MM.1S (cell line): Measurements from ENCODE around the gene TRAF3.

Experiments
- DNase-seq: peaks from one replicate; pipeline ENCODE4 v3.0.0-alpha.2; 2015
- H2AFZ ChIP-seq: fragments of 300-600 bp; sonication (generic); 2 replicates; pipeline ENCODE4 v1.6.0; 2016; ENCODE audit warnings: antibody characterized with exemption, low read length
- H3F3A ChIP-seq: fragments of 300-600 bp; sonication (generic); 2 replicates; pipeline ENCODE4 v1.6.1; 2016; ENCODE audit warnings: mild to moderate bottlenecking, antibody characterized with exemption, low read length, moderate library complexity, mixed read lengths; ENCODE audit not compliant: insufficient read depth
- H3K27ac ChIP-seq: fragments of 300-600 bp; sonication (generic); 2 replicates; pipeline ENCODE4 v1.5.1; 2016; ENCODE audit warnings: mild to moderate bottlenecking, low read length
- H3K27me3 ChIP-seq: fragments of 300-600 bp; sonication (generic); replicated peaks from 2 replicates; pipeline ENCODE4 v1.6.0; 2016; ENCODE audit warnings: low read length; ENCODE audit not compliant: insufficient read depth
- H3K36me3 ChIP-seq: fragments of 300-600 bp; sonication (generic); replicated peaks from 2 replicates; pipeline ENCODE4 v1.6.1; 2016; ENCODE audit warnings: mild to moderate bottlenecking, low read length, mixed read lengths; ENCODE audit not compliant: insufficient read depth
- H3K4me1 ChIP-seq: fragments of 300-600 bp; sonication (generic); 2 replicates; pipeline ENCODE4 v1.6.1; 2016; ENCODE audit warnings: low read length, mixed read lengths
- H3K4me2 ChIP-seq: fragments of 300-600 bp; sonication (generic); 2 replicates; pipeline ENCODE4 v1.6.0; 2016; ENCODE audit warnings: low read depth, low read length
- H3K4me3 ChIP-seq: fragments of 300-600 bp; sonication (generic); 2 replicates; pipeline ENCODE4 v1.5.1; 2016; ENCODE audit warnings: low read length, mixed read lengths
- H3K79me2 ChIP-seq: fragments of 300-600 bp; sonication (generic); 2 replicates; pipeline ENCODE4 v1.6.1; 2016; ENCODE audit warnings: mixed run types, low read length, mixed read lengths
- H3K9ac ChIP-seq: fragments of 300-600 bp; sonication (generic); 2 replicates; pipeline ENCODE4 v1.6.1; 2016; ENCODE audit warnings: low read length, mixed read lengths
- H3K9me2 ChIP-seq: fragments of 300-600 bp; sonication (generic); replicated peaks from 2 replicates; pipeline ENCODE4 v1.6.1; 2016; ENCODE audit warnings: mild to moderate bottlenecking, low read length, mixed read lengths; ENCODE audit not compliant: insufficient read depth
- H3K9me3 ChIP-seq: fragments of 300-600 bp; sonication (generic); replicated peaks from 2 replicates; pipeline ENCODE4 v1.6.1; 2016; ENCODE audit warnings: mild to moderate bottlenecking, low read length, mixed read lengths; ENCODE audit not compliant: insufficient read depth
- H4K20me1 ChIP-seq: fragments of 300-600 bp; sonication (generic); 2 replicates; pipeline ENCODE4 v1.6.1; 2016; ENCODE audit warnings: mild to moderate bottlenecking, low read length, moderate library complexity, mixed read lengths; ENCODE audit not compliant: insufficient read depth
- EZH2 ChIP-seq: fragments of 300-600 bp; sonication (generic); optimal IDR thresholded peaks from 2 replicates; pipeline ENCODE3; 2017; ENCODE audit warnings: low read depth, mild to moderate bottlenecking, antibody characterized with exemption, low read length, mixed read lengths
- EZH2phosphoT487 ChIP-seq: fragments of 300-600 bp; sonication (generic); IDR thresholded peaks from 2 replicates; pipeline ENCODE4 v1.6.1; 2018; ENCODE audit warnings: antibody characterized with exemption, low read length
- TF ChIP-seq, protein P1 (sequence below): fragments of 300-600 bp; sonication (generic); IDR thresholded peaks from 2 replicates; pipeline ENCODE4 v1.5.1; 2016; ENCODE audit warnings: antibody characterized with exemption, low read length, mixed read lengths

The TRAF3 gene

DNA sequence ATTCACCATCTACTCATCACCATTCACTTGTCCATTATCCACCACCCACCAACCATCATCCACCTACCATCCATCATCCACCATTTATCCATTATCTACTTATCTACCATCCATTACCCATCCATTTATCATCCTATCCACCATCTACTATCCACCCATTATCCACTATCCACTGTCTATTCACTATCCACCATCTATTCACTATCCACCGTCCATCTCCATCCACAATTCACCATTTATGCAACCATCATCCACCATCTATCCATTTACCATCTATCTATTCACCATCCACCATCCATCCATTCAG is 143.7 kb downstream of the TRAF3 start:
- no peaks in the 10 kb centered on the region for H4K20me1 ChIP-seq
- no peak overlapping the region for H2AFZ ChIP-seq
- no peak overlapping the region for H3K27ac ChIP-seq
- no peak for DNase-seq
- H3K4me3 ChIP-seq = no peak overlapping the region
- no peak overlapping the region for H3K4me2 ChIP-seq
- H3K4me1 ChIP-seq = no peaks in the 10 kb centered on the region
- no peaks in the 10 kb centered on the region for H3K9me2 ChIP-seq
- H3K9me3 ChIP-seq = no peaks in the 10 kb centered on the region
- no peaks in the 10 kb centered on the region for H3F3A ChIP-seq
- H3K79me2 ChIP-seq = no peaks in the 10 kb centered on the region
- H3K9ac ChIP-seq = no peak overlapping the region
- TF ChIP-seq EZH2 (no peak), EZH2phosphoT487 (no peak)
- TF ChIP-seq, protein P1, sequence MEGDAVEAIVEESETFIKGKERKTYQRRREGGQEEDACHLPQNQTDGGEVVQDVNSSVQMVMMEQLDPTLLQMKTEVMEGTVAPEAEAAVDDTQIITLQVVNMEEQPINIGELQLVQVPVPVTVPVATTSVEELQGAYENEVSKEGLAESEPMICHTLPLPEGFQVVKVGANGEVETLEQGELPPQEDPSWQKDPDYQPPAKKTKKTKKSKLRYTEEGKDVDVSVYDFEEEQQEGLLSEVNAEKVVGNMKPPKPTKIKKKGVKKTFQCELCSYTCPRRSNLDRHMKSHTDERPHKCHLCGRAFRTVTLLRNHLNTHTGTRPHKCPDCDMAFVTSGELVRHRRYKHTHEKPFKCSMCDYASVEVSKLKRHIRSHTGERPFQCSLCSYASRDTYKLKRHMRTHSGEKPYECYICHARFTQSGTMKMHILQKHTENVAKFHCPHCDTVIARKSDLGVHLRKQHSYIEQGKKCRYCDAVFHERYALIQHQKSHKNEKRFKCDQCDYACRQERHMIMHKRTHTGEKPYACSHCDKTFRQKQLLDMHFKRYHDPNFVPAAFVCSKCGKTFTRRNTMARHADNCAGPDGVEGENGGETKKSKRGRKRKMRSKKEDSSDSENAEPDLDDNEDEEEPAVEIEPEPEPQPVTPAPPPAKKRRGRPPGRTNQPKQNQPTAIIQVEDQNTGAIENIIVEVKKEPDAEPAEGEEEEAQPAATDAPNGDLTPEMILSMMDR = no peak
- H3K36me3 ChIP-seq = no peaks in the 10 kb centered on the region
- no peaks in the 10 kb centered on the region; the same call in 1 of the 2 replicates for H3K27me3 ChIP-seq

DNA sequence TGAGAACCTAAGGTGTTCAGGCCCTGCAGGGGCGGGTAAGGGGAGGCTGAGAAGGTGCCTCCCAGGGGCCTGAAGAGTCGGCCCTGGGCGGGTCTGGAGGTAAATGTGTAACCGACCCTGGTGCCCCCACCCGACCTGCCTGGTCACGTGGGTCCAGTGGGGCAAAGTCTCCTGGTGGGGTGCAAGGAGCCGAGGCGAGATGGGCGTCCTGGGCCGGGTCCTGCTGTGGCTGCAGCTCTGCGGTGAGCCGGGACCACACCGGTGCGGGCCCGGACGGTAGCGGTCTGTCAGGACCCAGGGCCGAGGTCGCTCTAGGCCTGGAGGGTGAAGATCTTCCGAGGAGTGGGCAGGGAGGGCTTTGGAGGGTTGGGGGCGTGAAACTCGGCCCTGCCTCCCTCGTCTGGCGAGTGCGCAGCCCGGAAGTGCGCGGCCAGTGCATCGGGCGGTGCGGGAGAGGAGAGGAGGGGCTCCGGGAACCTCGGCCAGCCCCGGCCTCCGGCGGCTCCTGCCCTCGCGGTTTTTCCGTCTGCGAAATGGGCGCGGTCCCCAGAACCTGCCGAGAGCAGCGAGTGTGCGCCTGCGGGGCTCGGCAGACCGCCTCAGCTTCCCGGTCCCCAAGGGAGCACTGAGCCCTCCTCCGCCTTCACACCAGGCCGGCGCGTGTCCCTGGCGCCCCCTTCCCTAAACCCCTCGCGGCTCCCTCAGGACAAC is 145.4 kb downstream of the TRAF3 start, which contains the start of gene AMN:
Gene AMN, plus strand, starts transcription at position 174 of the 711 bp plus-strand sequence. Its CDS starts 26 bp downstream, at position 200.
- TF ChIP-seq, protein P1 = no peak
- TF ChIP-seq EZH2phosphoT487 (no peak), EZH2 (no peak)
- no peaks in the 10 kb centered on the region for H3K9me3 ChIP-seq
- H3K27ac ChIP-seq = no peak within 1 kb of the TSS
- H3K4me1 ChIP-seq = no peaks in the 10 kb centered on the region
- no peak within 1 kb of the TSS for H3K9ac ChIP-seq
- H3K36me3 ChIP-seq = no peaks in the 10 kb centered on the region
- no peak for DNase-seq
- H3K27me3 ChIP-seq = no peaks in the 10 kb centered on the region; the same call in 1 of the 2 replicates
- H3F3A ChIP-seq = no peaks in the 10 kb centered on the region
- peak within 1 kb of the TSS; percentile 32; the same call in 1 of the 2 replicates for H3K4me2 ChIP-seq
- H4K20me1 ChIP-seq = no peaks in the 10 kb centered on the region
- no peak within 1 kb of the TSS; the same call in 1 of the 2 replicates for H3K4me3 ChIP-seq
- no peaks in the 10 kb centered on the region for H3K79me2 ChIP-seq
- H3K9me2 ChIP-seq = no peaks in the 10 kb centered on the region
- no peak within 1 kb of the TSS for H2AFZ ChIP-seq

- H3K9ac ChIP-seq = no peak overlapping the region
- H3K4me3 ChIP-seq = no peak overlapping the region; the same call in 1 of the 2 replicates
- TF ChIP-seq, protein P1 = no peak
- TF ChIP-seq EZH2 (no peak), EZH2phosphoT487 (no peak)
- no peaks in the 10 kb centered on the region for H3K9me3 ChIP-seq
- no peaks in the 10 kb centered on the region for H3F3A ChIP-seq
- H3K4me2 ChIP-seq = peak overlapping the region; percentile 32; the same call in 1 of the 2 replicates
- H3K79me2 ChIP-seq = no peaks in the 10 kb centered on the region
- no peaks in the 10 kb centered on the region for H3K9me2 ChIP-seq
- H3K27me3 ChIP-seq = no peaks in the 10 kb centered on the region; the same call in 1 of the 2 replicates
- no peaks in the 10 kb centered on the region for H4K20me1 ChIP-seq
- H3K36me3 ChIP-seq = no peaks in the 10 kb centered on the region
- no peak overlapping the region for H3K27ac ChIP-seq
- H3K4me1 ChIP-seq = no peaks in the 10 kb centered on the region
- DNase-seq = no peak
- H2AFZ ChIP-seq = no peak overlapping the region
These were observed 146.1 kb downstream of the TRAF3 start for GRCh38 chr14:102923201-102923924.
